Renal cortex interstitium (tissue), 11 donors: ENCODE measurements around the gene TEDDM1. TPM values are rescaled to one million over a fixed set of nuclear protein-coding genes. Genes with fewer than 3 reads are reported as not detected.

Experiments used
- DNase-seq, 11 donors: peaks; one replicate each; pipeline ENCODE4 v3.0.0-alpha.2; 2013; ENCODE audit warnings: low read depth in 9 of 11, low spot score in 4 of 11; ENCODE audit errors: extremely low read depth in 1 of 11
- polyA plus RNA-seq, 3 donors: library from polyadenylated mRNA; unstranded; fragments of 120-200 nt; gene quantifications; one replicate each; pipeline ENCODE4 v1.2.1, GENCODE V29; 2013; ENCODE audit not compliant: insufficient read length in 3 of 3

TEDDM1 gene
- polyA plus RNA-seq, 3 donors, result 0.13 to 0.21 TPM; not detected in 1

DNA sequence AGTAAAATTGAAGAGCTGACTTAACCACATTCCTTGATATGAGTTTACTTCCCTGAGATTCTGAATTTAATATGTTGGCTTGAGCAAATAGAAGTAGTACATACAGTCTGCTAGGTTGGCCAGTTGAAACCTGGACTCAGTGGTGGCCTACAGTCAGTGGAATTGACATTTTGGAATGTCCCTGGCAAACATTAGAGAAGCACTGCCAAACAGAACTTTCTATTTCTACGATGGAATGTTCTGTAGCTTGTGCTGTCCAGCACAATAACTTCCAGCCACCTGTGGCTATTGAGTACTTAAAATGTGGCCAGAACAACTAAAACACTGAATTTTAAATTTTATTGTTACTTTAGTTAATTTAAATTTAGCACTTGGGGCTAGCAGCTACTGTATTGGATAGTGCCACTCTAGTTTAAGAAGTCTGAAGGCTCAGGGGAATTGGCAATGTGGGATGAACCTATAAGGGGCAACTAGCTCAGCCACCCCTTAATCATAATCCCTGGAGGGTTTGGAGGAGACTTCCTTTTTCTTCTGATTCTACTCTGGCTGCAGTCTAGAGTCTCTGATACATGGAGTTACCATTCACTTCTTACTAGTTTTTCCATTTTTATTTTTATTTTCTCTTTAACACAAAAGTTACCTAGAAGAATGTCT lies 10.3 kb upstream of the TEDDM1 start:
- no peak for DNase-seq

- no peak for DNase-seq
Observed at GRCh38 chr1:182410138-182410537, 9.7 kb upstream of the TEDDM1 start.

DNA sequence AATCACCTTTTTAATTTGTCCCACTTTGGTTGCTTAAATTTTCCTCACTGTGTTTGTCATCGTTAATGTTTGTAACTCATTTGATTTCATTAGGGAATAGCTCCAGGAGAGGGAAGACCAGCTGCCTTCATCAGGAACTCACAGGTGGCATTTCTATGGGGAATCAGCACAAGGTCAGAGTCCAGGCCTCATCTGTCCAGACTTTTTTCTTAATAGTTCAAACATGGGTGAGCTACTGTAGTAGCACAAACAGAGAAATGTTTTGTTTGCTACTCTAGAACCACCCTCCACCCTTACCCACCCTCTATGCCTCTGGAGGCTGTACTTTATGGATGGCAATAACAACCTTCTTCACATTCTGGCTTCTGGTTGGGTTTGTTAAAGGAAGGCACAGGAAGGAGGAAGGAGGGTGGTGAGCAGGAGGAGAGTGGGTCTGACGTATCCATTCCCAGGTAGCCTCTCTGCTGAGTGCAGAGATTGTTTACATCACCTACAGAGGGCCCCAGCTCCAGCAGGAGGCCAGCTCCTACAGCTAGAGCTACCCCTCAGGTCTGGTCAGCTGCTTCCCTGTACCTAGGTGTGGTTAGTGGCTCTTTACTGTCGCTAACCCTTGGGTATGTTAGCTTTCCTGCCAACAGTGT lies 8.1 kb upstream of the TEDDM1 start:
- no peak for DNase-seq

DNA sequence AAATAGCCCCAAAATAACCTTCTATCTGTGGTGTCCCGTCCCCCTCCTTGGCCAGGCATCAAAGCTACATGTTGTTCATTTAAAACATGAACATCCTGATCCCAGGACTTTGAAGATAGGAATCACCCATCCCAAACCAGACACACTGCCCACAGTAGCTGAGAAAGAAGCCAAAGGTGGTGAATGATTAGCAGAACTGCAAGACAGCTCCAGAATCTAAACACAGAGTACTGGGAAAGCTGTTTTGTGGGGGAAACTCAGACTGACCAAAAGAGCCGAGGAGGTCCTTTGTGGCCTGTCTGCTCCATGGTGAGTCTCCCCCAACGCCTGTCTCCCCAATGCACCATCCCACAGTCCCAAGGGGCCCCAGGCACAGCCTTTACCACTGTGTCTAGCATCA lies 7.3 kb upstream of the TEDDM1 start:
- DNase-seq, result no peak

GRCh38 chr1:182406012-182406411 lies 5.5 kb upstream of the TEDDM1 start:
- DNase-seq, result no peak

DNA sequence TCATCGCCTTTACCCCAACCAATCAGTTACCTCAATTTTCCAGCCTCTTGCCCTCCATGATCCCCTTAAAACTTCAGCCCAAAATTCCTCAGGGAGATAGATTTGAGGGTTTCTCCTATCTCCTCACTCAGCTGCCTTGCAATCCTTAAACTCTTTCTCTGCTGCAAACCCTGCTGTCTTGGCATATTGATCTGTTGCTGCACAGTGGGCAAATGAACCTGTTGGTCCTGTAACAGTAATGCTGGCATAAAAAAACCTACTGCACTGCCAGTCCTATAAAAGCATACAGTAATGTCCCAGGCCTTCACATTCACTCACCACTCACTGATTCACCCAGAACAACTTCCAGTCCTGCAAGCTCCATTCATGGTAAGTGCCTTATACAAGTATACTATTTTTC lies 5.1 kb upstream of the TEDDM1 start:
- no peak for DNase-seq

- no peak for DNase-seq
Observed at GRCh38 chr1:182404781-182405180, 4.3 kb upstream of the TEDDM1 start.

DNA sequence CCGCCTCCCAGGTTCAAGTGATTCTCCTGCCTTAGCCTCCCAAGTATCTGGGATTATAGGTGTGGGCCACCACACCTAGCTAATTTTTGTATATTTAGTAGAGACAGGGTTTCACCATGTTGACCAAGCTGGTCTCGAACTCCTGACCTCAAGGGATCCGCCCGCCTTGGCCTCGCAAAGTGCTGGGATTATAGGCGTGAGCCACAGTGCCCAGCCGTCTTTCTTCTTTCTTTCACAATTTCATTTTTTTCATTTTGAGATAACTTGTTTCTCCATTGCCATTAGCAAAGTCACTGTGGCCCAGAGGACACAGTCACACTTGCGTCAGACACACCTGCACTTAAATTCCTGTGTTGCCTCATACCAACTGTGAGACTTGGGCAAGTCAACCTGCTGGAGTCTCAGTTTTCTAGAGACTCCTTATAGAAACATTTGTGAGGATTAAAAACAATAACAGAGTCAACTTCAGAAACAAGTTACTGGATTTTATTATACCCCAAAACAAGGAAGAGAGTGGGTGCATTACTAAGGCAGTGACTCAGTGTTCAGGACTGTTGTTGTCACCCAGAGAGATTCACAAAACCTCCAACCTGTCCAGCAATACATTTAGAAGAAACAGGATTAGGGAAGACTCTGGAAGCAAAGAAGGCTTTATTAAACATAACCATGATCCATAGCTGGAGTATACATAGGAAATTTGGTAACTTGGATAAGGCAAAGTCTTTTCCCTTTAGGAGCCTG lies 2.6 kb downstream of the TEDDM1 start:
- no peak for DNase-seq

GRCh38 chr1:182395906-182396305 lies 4.6 kb downstream of the TEDDM1 start:
- DNase-seq, result no peak

DNA sequence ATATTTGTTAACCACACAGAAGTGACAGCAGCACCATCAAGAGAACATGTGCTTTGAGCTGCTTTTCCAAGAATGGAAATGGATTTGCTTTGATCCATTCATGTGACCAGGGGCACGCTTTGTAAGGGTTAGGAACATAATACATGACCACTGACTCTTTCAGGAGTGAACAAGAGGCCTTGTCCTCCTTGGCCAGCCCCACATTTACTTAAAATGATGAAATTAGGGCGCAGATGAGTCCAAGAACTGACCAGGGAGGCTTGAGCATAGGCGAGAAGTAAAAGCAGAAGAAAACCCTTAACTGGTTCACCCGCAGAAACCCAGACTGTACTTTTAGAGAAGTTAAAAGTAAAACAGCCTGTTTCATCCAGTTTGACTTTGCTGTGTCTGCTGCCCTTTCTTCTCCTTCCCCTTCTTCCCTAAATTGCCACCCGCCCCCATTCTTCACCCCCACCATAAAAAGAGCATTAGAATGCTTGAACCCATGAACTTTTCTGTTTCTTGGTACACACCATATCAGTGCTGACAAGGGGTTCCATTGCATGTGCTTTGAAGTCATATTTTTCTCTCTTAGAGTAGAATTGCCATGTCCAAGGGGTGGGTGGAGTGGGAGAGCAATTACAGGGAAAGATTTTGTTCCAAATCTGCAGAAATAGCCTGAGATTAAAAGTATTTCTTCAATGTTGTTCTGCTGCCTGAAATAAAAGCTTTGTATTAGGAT lies 6.3 kb downstream of the TEDDM1 start:
- no peak for DNase-seq

DNA sequence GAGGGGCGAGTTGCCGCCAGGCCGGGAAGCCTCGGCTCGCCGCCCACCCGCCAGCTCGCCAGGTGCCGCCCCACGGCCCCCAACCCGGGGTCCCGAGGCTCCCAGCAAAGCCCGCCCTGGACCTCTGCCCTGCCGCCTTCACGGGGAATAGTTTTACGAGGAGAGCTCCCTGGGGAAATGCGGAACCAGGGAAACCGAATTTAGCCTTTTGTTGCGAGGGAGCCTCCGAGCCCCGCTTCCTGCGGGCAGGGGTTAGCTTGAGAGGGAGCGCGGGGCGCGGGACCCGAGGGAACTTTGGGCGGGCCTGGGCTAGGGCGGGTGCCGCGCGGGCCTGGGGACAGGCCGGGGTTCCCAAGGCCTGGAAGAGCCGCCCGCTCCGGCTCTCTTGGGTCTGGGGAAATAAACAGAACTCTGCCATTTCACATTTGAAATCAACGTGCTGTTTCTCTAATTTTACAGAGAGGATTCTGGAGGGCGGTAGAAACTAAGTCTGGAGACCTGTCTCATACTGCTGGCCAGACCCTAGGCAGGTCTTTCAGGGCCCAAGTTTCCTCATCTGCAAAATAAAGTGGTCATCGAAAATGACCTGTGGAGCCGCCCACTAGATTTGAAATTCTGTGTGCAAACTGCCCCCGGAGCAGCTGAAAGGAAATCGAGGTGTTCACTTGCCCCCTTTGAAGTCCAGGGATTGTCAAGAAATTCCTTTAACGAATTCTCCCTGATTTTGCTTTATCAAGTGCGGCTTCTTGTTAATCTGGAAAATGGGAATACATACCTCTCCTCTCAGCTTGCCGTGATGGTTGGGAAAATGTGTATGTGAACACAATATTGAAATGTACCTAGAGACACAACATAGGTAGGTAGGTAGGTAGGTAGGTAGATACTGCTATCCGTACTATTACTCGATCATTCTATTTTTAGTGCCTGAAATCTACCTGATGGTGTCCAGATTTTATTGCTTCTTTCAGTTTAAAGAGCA lies 8.1 kb downstream of the TEDDM1 start:
- DNase-seq, result peak in 3 of 11 donors; percentile 20 to 61 (median 29)

- peak; percentile 74 to 95 (median 91) for DNase-seq
Observed at GRCh38 chr1:182391362-182392049, 9.0 kb downstream of the TEDDM1 start, which contains the start of gene GLUL. Gene GLUL, minus strand, starts transcription at chr1:182391790. Its CDS starts 3,053 bp downstream, at chr1:182388737.

- no peak for DNase-seq
Observed at GRCh38 chr1:182391028-182391361, 9.5 kb downstream of the TEDDM1 start.

- no peak for DNase-seq
Observed at GRCh38 chr1:182389619-182390047, 10.8 kb downstream of the TEDDM1 start.

DNA sequence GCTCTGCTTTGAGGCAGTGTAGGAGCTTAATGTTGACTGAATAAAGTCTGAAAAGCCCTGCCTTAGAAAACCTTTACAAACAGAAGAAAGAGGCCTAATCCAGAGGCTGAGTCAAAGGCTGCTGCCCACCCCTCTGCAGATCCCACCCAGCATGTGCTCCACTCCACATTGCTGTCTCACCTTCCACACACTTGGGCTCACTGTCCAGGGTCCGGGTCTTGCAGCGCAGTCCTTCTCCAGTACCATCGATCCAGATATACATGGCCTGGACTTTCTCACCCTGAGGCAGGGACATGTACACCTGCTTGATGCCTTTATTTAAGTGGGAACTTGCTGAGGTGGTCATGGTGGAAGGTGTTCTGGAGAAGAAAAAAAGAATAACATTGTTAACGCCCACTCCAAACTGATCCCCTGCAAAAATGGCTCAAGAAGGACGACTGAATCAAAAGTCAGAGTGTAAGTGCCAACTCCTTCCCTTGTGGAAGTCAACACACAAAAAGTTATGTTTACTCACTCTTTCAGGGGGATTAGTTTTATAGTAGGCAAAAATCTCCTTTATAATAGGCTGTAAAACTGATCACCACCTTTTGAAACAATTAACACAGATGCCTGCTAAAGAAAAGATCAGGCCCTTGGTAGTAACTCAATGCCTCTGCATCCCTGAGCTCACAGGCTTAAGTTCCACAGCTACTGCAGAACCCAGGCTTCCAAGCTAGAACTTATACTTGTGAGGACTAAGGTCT lies 11.9 kb downstream of the TEDDM1 start:
- no peak for DNase-seq

DNA sequence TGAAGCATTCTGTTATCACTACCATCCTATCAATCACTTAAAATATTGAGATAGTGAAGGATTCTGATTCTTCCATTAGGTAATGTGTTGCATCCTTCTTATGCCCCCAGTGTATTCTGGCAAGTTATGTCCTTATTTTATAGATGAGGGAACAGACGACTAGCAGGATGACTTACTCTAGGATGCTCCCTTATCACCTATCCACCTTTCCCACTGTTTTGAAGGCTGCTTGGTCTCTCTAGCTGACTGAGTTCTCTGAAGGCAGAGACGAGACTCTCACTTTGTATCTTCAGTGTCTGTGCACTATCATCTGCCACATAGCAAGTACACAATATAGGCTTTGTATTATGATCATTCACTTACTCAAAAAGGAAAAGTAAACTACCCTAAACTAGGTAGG lies 12.9 kb downstream of the TEDDM1 start:
- DNase-seq, result no peak

- no peak for DNase-seq
Observed at GRCh38 chr1:182386980-182387379, 13.5 kb downstream of the TEDDM1 start.
